GM18909 (cell line): ENCODE data around the gene NCOA1.

Experiments
- ATAC-seq: cut with Tn5 transposase; IDR thresholded peaks from one replicate; pipeline ENCODE4 v1.9.1; 2021; ENCODE audit warnings: mild to moderate bottlenecking; ENCODE audit not compliant: unreplicated experiment, poor library complexity

Gene NCOA1

GRCh38 chr2:24723665-24724064, 232.6 kb downstream of the NCOA1 start:
- no peak for ATAC-seq

DNA sequence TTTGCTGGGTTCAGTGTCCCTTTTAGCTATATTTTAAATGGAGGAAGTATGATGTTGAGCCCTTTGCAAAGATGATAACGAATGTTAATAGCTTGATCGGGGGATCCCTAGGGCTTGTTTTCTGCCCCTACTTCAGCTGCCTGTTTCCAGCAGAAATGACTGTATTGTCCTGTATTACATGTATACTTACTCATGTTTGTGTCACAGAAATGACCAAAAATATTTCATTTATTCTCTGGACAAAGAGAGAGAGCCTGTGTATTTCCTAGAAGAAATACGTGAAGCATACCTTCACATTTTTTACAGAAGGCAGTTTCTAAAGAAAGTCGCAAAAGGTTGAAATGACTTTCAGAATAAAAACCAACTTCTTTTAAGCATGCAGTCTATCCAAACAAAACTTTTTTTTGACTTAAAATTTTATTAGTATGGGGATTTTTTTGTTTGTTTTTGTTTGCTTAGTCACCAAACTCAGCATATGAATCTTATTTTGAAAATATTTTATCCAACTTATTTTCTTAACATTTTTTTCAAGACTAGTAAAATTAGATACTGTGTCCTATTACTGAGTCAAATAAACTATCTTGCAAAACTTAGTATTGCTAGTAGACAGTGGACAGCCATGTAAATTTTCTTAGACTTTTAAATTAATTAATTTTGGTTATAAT, 233.2 kb downstream of the NCOA1 start:
- no peak for ATAC-seq

DNA sequence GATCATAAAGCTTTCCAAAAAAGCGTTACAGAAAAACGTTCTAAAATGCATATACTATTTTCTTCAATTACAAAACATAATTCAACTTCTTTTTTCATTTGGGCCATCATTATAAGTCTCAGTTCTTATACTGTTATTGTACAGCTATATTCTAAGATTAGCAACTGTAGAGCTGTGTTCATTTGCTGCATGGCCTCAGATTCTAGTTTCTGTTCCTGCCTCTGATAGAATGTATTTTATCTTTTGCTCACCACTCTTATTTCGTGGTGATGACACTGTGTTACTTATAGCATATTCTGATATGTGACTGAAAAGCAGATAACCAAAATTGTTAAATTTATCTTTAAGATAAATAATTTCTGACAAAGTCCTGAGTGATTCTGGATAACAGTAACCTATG, 234.9 kb downstream of the NCOA1 start:
- no peak for ATAC-seq

DNA sequence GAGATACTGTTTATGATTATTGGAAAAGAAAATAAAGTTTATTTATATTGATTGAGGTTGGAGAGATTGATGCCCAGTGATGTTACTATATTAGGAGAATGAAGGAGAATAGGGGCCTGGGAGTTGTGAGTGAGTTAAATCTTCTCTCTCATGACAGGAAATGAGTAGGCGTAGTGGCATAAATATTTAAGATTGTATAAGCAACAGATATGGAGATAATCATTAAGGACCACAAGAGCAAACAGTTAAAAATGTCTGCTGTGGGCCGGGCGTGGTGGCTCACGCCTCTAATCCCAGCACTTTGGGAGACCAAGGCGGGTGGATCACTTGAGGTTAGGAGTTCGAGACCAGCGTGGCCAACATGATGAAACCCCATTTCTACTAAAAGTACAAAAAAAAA, 239.4 kb downstream of the NCOA1 start:
- no peak for ATAC-seq

GRCh38 chr2:24731040-24731439, 240.0 kb downstream of the NCOA1 start:
- ATAC-seq, result no peak

- ATAC-seq, result no peak
Observed at GRCh38 chr2:24731923-24732322, 240.9 kb downstream of the NCOA1 start.

DNA sequence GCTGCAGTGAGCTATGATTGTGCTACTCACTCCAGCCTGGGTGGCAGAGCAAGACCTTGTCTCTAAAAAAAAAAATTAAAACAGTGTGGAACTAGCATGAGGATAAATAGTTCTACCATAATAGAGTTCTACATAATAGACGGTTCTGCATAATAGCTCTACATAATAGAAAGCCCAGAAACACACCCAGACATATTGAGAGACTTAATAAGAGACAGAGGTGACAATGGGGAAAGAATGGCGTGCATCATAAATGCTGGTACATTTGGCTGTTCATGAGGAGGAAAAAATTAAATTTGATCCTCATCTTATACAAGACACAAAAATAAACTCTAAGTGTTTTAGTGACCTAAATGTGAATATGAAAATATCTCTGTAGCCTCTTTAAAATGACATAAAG, 243.7 kb downstream of the NCOA1 start:
- ATAC-seq, result no peak

DNA sequence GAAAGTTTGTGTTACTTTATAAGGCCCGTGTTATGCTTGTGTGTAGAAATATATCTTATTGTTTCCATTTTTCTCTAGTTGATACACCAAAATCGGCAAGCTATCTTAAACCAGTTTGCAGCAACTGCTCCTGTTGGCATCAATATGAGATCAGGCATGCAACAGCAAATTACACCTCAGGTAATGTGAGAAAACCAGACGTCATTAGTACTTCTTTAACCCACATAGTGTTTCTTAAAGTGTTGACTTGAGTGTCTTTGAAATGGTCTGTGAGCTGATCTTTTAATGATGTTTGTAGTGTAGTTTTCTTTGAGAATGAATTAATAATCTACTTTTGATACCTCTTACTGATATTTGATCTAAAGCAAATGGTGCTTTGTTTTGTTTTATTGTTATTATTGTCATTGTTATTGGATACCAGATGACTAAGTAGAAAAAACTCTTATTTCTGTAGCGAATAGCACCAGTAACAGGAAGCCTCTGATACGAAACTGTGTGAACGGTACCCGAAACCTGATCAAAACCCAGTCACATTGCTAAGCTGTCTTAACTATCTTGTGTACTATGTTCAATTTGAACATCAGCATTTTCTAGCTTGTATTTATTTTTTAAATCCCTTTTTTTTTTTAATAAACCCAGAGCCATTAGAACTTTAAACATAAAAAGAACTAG, 248.4 kb downstream of the NCOA1 start:
- no peak for ATAC-seq

- no peak for ATAC-seq
Observed at GRCh38 chr2:24740142-24740541, 249.1 kb downstream of the NCOA1 start.

DNA sequence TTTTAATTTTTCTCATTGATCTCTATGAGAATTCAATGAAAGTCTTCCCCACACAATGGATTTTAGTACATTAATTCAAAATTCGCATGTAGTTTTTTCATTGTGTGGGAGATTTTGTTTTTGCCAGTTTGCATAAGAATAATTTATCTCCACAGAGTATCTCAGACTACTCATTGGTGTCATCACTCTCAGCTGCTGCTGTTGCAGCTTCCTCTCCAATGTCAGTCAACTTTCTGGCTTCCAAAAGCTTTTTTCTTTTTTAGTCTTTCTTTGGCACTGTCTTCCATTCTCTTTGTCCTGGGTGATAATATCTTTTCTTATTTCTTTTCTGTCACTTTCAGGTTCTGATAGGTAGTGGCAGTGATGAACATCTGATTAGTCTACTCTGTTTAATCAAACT, 251.7 kb downstream of the NCOA1 start:
- no peak for ATAC-seq

GRCh38 chr2:24743924-24744323, 252.9 kb downstream of the NCOA1 start:
- ATAC-seq, result no peak

GRCh38 chr2:24744356-24744755, 253.3 kb downstream of the NCOA1 start:
- no peak for ATAC-seq

- ATAC-seq, result no peak
Observed at GRCh38 chr2:24745825-24746224, 254.8 kb downstream of the NCOA1 start.

DNA sequence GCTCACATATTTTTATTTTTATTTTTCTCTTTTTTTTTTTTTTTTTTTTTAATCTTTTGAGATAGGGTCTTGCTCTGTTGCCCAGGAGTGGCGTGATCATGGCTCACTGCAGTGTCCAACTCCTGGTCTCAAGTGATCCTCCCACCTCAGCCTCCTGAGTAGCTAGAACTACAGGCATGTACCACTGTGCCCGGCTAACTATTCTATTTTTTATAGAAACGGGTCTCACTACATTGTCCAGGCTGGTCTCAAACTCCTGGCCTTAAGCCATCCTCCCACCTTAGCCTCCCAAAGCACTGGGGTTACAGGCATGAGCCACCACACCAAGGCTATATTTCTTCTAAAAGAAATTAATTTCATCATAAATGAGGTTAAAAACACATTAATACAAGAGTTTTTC, 256.2 kb downstream of the NCOA1 start:
- ATAC-seq, result no peak

- ATAC-seq, result no peak
Observed at GRCh38 chr2:24749069-24749691, 258.1 kb downstream of the NCOA1 start.

GRCh38 chr2:24754985-24755705, 264.1 kb downstream of the NCOA1 start:
- no peak for ATAC-seq

GRCh38 chr2:24756789-24757188, 265.7 kb downstream of the NCOA1 start:
- ATAC-seq, result no peak

GRCh38 chr2:24761866-24762265, 270.8 kb downstream of the NCOA1 start:
- no peak for ATAC-seq

- no peak for ATAC-seq
Observed at GRCh38 chr2:24762518-24762917, 271.5 kb downstream of the NCOA1 start.

DNA sequence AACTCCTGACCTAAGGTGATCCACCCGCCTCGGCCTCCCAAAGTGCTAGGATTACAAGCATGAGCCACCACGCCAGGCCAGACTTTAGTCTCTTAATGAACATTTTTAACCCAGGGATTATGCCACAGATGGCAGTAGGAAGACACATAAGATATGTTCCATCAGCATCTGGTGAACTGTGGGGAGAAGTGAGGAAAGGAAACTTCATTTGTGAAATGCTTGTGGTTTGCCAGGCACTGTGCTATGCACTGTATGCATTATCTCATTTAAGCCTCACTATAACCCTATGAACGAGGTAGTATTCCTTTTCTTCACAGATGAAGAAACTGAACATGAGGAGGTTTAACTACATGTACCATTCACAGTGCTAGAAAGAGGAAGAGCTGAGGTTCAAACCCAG, 272.8 kb downstream of the NCOA1 start:
- ATAC-seq, result no peak

GRCh38 chr2:24766609-24767008, 275.6 kb downstream of the NCOA1 start:
- no peak for ATAC-seq
